ENCODE results near the gene IL18BP.

Gene IL18BP

DNA sequence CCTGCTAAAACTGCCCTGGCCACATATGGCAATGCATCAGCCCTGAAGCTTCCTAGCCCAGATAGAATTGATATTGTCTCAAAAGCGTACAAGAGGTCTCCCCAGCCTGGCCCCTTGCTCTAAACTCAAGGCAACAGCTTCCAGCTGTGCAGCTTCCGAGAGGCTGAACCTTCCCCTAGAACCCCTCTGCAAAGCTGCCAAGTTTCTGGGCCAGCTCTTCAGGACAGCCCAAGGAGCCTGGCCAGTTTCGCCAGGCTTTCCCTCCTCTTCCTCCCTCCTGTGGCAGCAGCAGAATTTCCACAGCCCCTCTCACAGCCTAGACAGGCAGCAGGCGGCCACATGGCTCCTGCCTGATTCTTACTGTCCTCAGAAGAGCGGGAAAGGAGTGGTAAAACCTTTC is 47.1 kb downstream of the IL18BP start:
- no peak for DNase-seq (ENCODE audit: low read depth)

DNA sequence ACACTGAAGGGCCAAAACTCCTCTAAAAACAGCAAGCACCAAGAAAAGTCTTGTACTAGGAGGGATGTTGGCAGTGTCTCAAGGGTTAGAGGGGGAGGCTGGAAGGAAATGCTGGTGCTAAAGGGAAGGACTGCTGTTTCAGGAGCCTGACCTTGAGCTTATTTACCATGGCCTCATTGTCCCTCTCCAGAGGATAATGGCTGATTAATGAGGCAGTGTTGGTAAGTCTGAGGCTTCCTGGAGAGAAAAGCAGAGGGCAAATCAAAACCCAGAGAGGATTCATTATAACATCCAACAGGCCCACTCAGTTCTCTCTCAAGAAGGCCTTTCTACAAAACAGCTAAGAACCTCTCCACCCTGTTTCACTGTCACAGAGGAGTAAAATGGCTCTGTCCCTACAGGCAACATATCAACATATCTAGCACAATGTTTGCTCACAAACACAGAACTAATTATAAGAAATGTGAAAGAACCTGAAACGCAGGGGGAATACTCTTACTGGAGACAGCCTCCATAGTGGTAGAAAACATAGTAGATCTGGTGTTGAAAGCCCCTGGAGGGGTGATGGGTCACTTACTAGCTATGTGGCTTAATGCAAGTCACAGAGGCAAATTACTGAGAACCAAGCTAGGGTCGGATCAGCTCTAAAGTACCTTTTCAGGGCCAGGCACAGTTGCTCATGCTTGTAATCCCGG is 50.2 kb downstream of the IL18BP start:
- no peak for DNase-seq (ENCODE audit: low read depth)
